Fibroblast of lung (primary cell): Measurements from ENCODE around the gene ZNF587. TPM values are rescaled to one million over a fixed set of nuclear protein-coding genes. Genes with fewer than 3 reads are reported as not detected.
"Not testable (repeated sequence)": the region's sequence is repeated elsewhere in the genome, so short reads cannot be mapped to it uniquely, and the experiment has no call there.

Source experiments
- DNase-seq, 2 donors: peaks; one replicate each; pipeline versions ENCODE4 v3.0.0 to v3.0.0-alpha.2; 2010; ENCODE audit warnings: low read depth in 2 of 2
- H2AFZ ChIP-seq: 2 replicates; pipeline ENCODE4 v1.5.1; 2012; ENCODE audit warnings: low read length, control low read depth, inconsistent platforms
- H3K27ac ChIP-seq: 2 replicates; pipeline ENCODE4 v1.5.1; 2011; ENCODE audit warnings: low read length, control low read depth; ENCODE audit not compliant: insufficient read depth
- H3K27me3 ChIP-seq: 2 replicates; pipeline ENCODE4 v1.5.1; 2011; ENCODE audit warnings: mild to moderate bottlenecking, low read length; ENCODE audit not compliant: control insufficient read depth, insufficient read depth
- H3K36me3 ChIP-seq: 2 replicates; pipeline ENCODE4 v1.5.1; 2011; ENCODE audit warnings: low read length; ENCODE audit not compliant: control insufficient read depth, insufficient read depth
- H3K4me1 ChIP-seq: 2 replicates; pipeline ENCODE4 v1.5.1; 2011; ENCODE audit warnings: low read length; ENCODE audit not compliant: control insufficient read depth, insufficient read depth; ENCODE audit errors: extremely low read depth
- H3K4me2 ChIP-seq: 2 replicates; pipeline ENCODE4 v1.5.1; 2011; ENCODE audit warnings: low read length, control low read depth; ENCODE audit not compliant: insufficient read depth; ENCODE audit errors: extremely low read depth
- H3K4me3 ChIP-seq, 4 experiments: fragments of 200-600 bp in 1 of 4; sonication (generic) in 1 of 4; replicated peaks in 1 of 4; 2 replicates each; pipeline ENCODE4 v1.5.1; 2011 to 2016; ENCODE audit warnings: low read length in 4 of 4, low read depth in 3 of 4, mild to moderate bottlenecking in 3 of 4, control low read depth in 2 of 4, inconsistent platforms in 1 of 4, mixed read lengths in 1 of 4; ENCODE audit not compliant: insufficient read depth in 1 of 4; ENCODE audit errors: control extremely low read depth in 1 of 4
- H3K79me2 ChIP-seq: 2 replicates; pipeline ENCODE4 v1.5.1; 2012; ENCODE audit warnings: mild to moderate bottlenecking, low read length, inconsistent platforms; ENCODE audit not compliant: control insufficient read depth, insufficient read depth
- H3K9ac ChIP-seq: 2 replicates; pipeline ENCODE4 v1.5.1; 2011; ENCODE audit warnings: mild to moderate bottlenecking, low read length, control low read depth; ENCODE audit not compliant: insufficient read depth
- H3K9me3 ChIP-seq: 2 replicates; pipeline ENCODE4 v1.5.1; 2012; ENCODE audit warnings: low read depth, low read length; ENCODE audit not compliant: control insufficient read depth, insufficient read depth
- H4K20me1 ChIP-seq: 2 replicates; pipeline ENCODE4 v1.5.1; 2011; ENCODE audit warnings: low read length; ENCODE audit not compliant: control insufficient read depth, insufficient read depth; ENCODE audit errors: extremely low read depth
- CTCF ChIP-seq, 2 donors: IDR thresholded peaks in 1 of 2; conservative IDR thresholded peaks in 1 of 2; 1 replicate in 1 of 2; 2 replicates in 1 of 2; pipeline ENCODE4 v1.5.1; 2011 to 2012; ENCODE audit warnings: low read length in 2 of 2, control low read depth in 1 of 2, inconsistent platforms in 1 of 2, low read depth in 1 of 2, mild to moderate bottlenecking in 1 of 2
- EZH2 ChIP-seq: IDR thresholded peaks from 2 replicates; pipeline ENCODE4 v1.5.1; 2012; ENCODE audit warnings: low read length, control low read depth, mild to moderate bottlenecking; ENCODE audit errors: missing control alignments
- polyA plus RNA-seq, 2 donors: library from polyadenylated mRNA; depleted of rRNA in 1 of 2; stranded (reverse) in 1 of 2; unstranded in 1 of 2; fragments of >200 nt; gene quantifications; 2 replicates each; pipeline ENCODE4 v1.2.1, GENCODE V29; 2011 to 2012; ENCODE audit warnings: missing spikeins in 1 of 2
- total RNA-seq: library from RNA; depleted of rRNA; stranded (reverse); fragments of >200 nt; gene quantifications from 2 replicates; pipeline ENCODE4 v1.2.1, GENCODE V29; 2014

The ZNF587 gene
- total and polyA plus RNA-seq, 2 donors (not counting 1 experiment from before 2014, with no cell fraction given), result 8.8 to 23.6 TPM

- DNase-seq, result no peak
- H2AFZ ChIP-seq, result no peak overlapping the region
- peak overlapping the region; percentile 64 for H3K4me2 ChIP-seq
- no peaks in the 10 kb centered on the region for H3K27me3 ChIP-seq
- H3K4me3 ChIP-seq, result peak overlapping the region; percentile 84 to 96 (median 90)
- no peaks in the 10 kb centered on the region for H3K9me3 ChIP-seq
- H3K4me1 ChIP-seq, result peaks cover 3% of the 10 kb centered on the region
- peaks cover 45% of the 10 kb centered on the region for H3K79me2 ChIP-seq
- no peaks in the 10 kb centered on the region for H3K36me3 ChIP-seq
- H3K27ac ChIP-seq, result peak overlapping the region; percentile 6
- TF ChIP-seq CTCF (conservative IDR thresholded peaks at IDR 0.05 in 1 of 2, IDR thresholded peaks at IDR 0.05 in 1 of 2; ENCODE audit: low read depth in 1 of 2, low read length in 2 of 2) (no peak), EZH2 (no peak)
- H4K20me1 ChIP-seq, result no peaks in the 10 kb centered on the region
- H3K9ac ChIP-seq, result no peak overlapping the region
Observed at GRCh38 chr19:57820599-57820998, 29.1 kb upstream of the ZNF587 start.

- H3K27me3 ChIP-seq, result not testable (repeated sequence)
Observed at GRCh38 chr19:57821095-57821494, 28.6 kb upstream of the ZNF587 start.

GRCh38 chr19:57821501-57821900 is 28.2 kb upstream of the ZNF587 start:
- not testable (repeated sequence) for H3K4me2 ChIP-seq, H3K27ac ChIP-seq, H3K4me1 ChIP-seq, H3K9me3 ChIP-seq, H2AFZ ChIP-seq, H3K27me3 ChIP-seq, H3K4me3 ChIP-seq, H3K9ac ChIP-seq, DNase-seq, H3K36me3 ChIP-seq, H4K20me1 ChIP-seq
- H3K79me2 ChIP-seq, result peaks cover 51% of the 10 kb centered on the region

More at GRCh38 chr19:57821095-57821494, 28.6 kb upstream of the ZNF587 start:
- DNase-seq, H3K9me3 ChIP-seq, H3K4me1 ChIP-seq, H3K36me3 ChIP-seq, H3K27ac ChIP-seq, H2AFZ ChIP-seq, H4K20me1 ChIP-seq, H3K9ac ChIP-seq: not testable (repeated sequence)
- peak overlapping the region in 2 of 4 experiments; percentile 84 to 89 for H3K4me3 ChIP-seq
- peak overlapping the region; percentile 64 for H3K4me2 ChIP-seq
- peaks cover 47% of the 10 kb centered on the region for H3K79me2 ChIP-seq

GRCh38 chr19:57823155-57823554 is 26.5 kb upstream of the ZNF587 start:
- not testable (repeated sequence) for H3K27ac ChIP-seq, H3K4me2 ChIP-seq, H2AFZ ChIP-seq, DNase-seq, H3K9me3 ChIP-seq, H3K36me3 ChIP-seq, H3K9ac ChIP-seq, H3K4me1 ChIP-seq, H4K20me1 ChIP-seq, H3K4me3 ChIP-seq, H3K27me3 ChIP-seq
- peaks cover 53% of the 10 kb centered on the region for H3K79me2 ChIP-seq

- H2AFZ ChIP-seq, H3K27me3 ChIP-seq, H3K4me1 ChIP-seq, H3K4me3 ChIP-seq, H3K4me2 ChIP-seq, H3K9me3 ChIP-seq, H3K9ac ChIP-seq, H3K27ac ChIP-seq, H3K36me3 ChIP-seq, DNase-seq, H4K20me1 ChIP-seq: not testable (repeated sequence)
- peaks cover 53% of the 10 kb centered on the region for H3K79me2 ChIP-seq
Observed at GRCh38 chr19:57823608-57824007, 26.1 kb upstream of the ZNF587 start.
